ENCODE results near the gene MGAT3. TPM values are rescaled to one million over a fixed set of nuclear protein-coding genes. Genes with fewer than 3 reads are reported as not detected.

Gene MGAT3
- total and polyA plus RNA-seq, 2 donors, result 1.6 to 3.7 TPM

GRCh38 chr22:39462443-39463221 lies 5.8 kb downstream of the MGAT3 start:
- no peaks in the 10 kb centered on the region for H3K36me3 ChIP-seq (ENCODE audit: control insufficient read depth in 2 of 2, insufficient read depth in 2 of 2, low read length in 1 of 2)
- no peak for DNase-seq (ENCODE audit: low read depth in 6 of 9, low spot score in 9 of 9)
- H3K27me3 ChIP-seq (ENCODE audit: control insufficient read depth in 2 of 2, insufficient read depth in 1 of 2, low read length in 1 of 2), result peaks cover 14 to 33% of the 10 kb centered on the region in 2 donors
- no peak overlapping the region for H3K4me3 ChIP-seq (ENCODE audit: low read length in 2 of 2)
- peaks cover 0 to 21% of the 10 kb centered on the region in 2 donors for H3K4me1 ChIP-seq (ENCODE audit: control insufficient read depth in 2 of 2, insufficient read depth in 2 of 2, low read length in 2 of 2)
- H3K9me3 ChIP-seq (ENCODE audit: control insufficient read depth in 2 of 2, insufficient read depth in 1 of 2, low read length in 1 of 2), result no peaks in the 10 kb centered on the region
- 66% methylated on average over 13 of the region's 13 CpGs for WGBS
- H3K27ac ChIP-seq (ENCODE audit: low read depth in 1 of 2, low read length in 1 of 2), result peak overlapping the region; percentile 50 to 72

GRCh38 chr22:39463277-39463676 lies 6.5 kb downstream of the MGAT3 start:
- no peak for DNase-seq (ENCODE audit: low read depth in 6 of 9, low spot score in 9 of 9)
- 97% methylated on average over 6 of the region's 6 CpGs for WGBS
- H3K36me3 ChIP-seq (ENCODE audit: control insufficient read depth in 2 of 2, insufficient read depth in 2 of 2, low read length in 1 of 2), result no peaks in the 10 kb centered on the region
- H3K4me3 ChIP-seq (ENCODE audit: low read length in 2 of 2), result no peak overlapping the region
- peaks cover 0 to 18% of the 10 kb centered on the region in 2 donors for H3K4me1 ChIP-seq (ENCODE audit: control insufficient read depth in 2 of 2, insufficient read depth in 2 of 2, low read length in 2 of 2)
- peaks cover 8 to 28% of the 10 kb centered on the region in 2 donors for H3K27me3 ChIP-seq (ENCODE audit: control insufficient read depth in 2 of 2, insufficient read depth in 1 of 2, low read length in 1 of 2)
- H3K9me3 ChIP-seq (ENCODE audit: control insufficient read depth in 2 of 2, insufficient read depth in 1 of 2, low read length in 1 of 2), result peaks cover 0 to 3% of the 10 kb centered on the region in 2 donors
- peak overlapping the region in 1 of 2 donors; percentile 72 for H3K27ac ChIP-seq (ENCODE audit: low read depth in 1 of 2, low read length in 1 of 2)

GRCh38 chr22:39463931-39464390 lies 7.1 kb downstream of the MGAT3 start:
- H3K4me1 ChIP-seq (ENCODE audit: control insufficient read depth in 2 of 2, insufficient read depth in 2 of 2, low read length in 2 of 2), result peaks cover 0 to 19% of the 10 kb centered on the region in 2 donors
- WGBS, result 87% methylated on average over 10 of the region's 10 CpGs
- no peak for DNase-seq (ENCODE audit: low read depth in 6 of 9, low spot score in 9 of 9)
- H3K9me3 ChIP-seq (ENCODE audit: control insufficient read depth in 2 of 2, insufficient read depth in 1 of 2, low read length in 1 of 2), result peaks cover 0 to 3% of the 10 kb centered on the region in 2 donors
- H3K4me3 ChIP-seq (ENCODE audit: low read length in 2 of 2), result no peak overlapping the region
- no peak overlapping the region for H3K27ac ChIP-seq (ENCODE audit: low read depth in 1 of 2, low read length in 1 of 2)
- H3K36me3 ChIP-seq (ENCODE audit: control insufficient read depth in 2 of 2, insufficient read depth in 2 of 2, low read length in 1 of 2), result no peaks in the 10 kb centered on the region
- peaks cover 2 to 27% of the 10 kb centered on the region in 2 donors for H3K27me3 ChIP-seq (ENCODE audit: control insufficient read depth in 2 of 2, insufficient read depth in 1 of 2, low read length in 1 of 2)

GRCh38 chr22:39466228-39467006 lies 9.6 kb downstream of the MGAT3 start:
- Histone ChIP-seq H3K4me1 (ENCODE audit: control insufficient read depth in 2 of 2, insufficient read depth in 2 of 2, low read length in 2 of 2) (peaks cover 0 to 29% of the 10 kb centered on the region in 2 donors), H3K27me3 (ENCODE audit: control insufficient read depth in 2 of 2, insufficient read depth in 1 of 2, low read length in 1 of 2) (peaks cover 0 to 21% of the 10 kb centered on the region in 2 donors), H3K9me3 (ENCODE audit: control insufficient read depth in 2 of 2, insufficient read depth in 1 of 2, low read length in 1 of 2) (peaks cover 0 to 3% of the 10 kb centered on the region in 2 donors), H3K27ac (ENCODE audit: low read depth in 1 of 2, low read length in 1 of 2) (peak overlapping the region in 1 of 2 donors; percentile 40), H3K36me3 (ENCODE audit: control insufficient read depth in 2 of 2, insufficient read depth in 2 of 2, low read length in 1 of 2) (no peaks in the 10 kb centered on the region), H3K4me3 (ENCODE audit: low read length in 2 of 2) (no peak overlapping the region)
- no peak for DNase-seq (ENCODE audit: low read depth in 6 of 9, low spot score in 9 of 9)
- 94% methylated on average over 21 of the region's 21 CpGs for WGBS

- Histone ChIP-seq H3K9me3 (ENCODE audit: control insufficient read depth in 2 of 2, insufficient read depth in 1 of 2, low read length in 1 of 2) (peaks cover 0 to 3% of the 10 kb centered on the region in 2 donors), H3K4me3 (ENCODE audit: low read length in 2 of 2) (no peak overlapping the region), H3K4me1 (ENCODE audit: control insufficient read depth in 2 of 2, insufficient read depth in 2 of 2, low read length in 2 of 2) (peaks cover 0 to 39% of the 10 kb centered on the region in 2 donors), H3K27me3 (ENCODE audit: control insufficient read depth in 2 of 2, insufficient read depth in 1 of 2, low read length in 1 of 2) (peaks cover 0 to 28% of the 10 kb centered on the region in 2 donors), H3K27ac (ENCODE audit: low read depth in 1 of 2, low read length in 1 of 2) (no peak overlapping the region), H3K36me3 (ENCODE audit: control insufficient read depth in 2 of 2, insufficient read depth in 2 of 2, low read length in 1 of 2) (no peaks in the 10 kb centered on the region)
- DNase-seq (ENCODE audit: low read depth in 6 of 9, low spot score in 9 of 9), result no peak
- WGBS, result 91% methylated on average over 17 of the region's 17 CpGs
These were observed 10.6 kb downstream of the MGAT3 start for GRCh38 chr22:39467390-39467895.

GRCh38 chr22:39468487-39469325 lies 11.9 kb downstream of the MGAT3 start:
- no peaks in the 10 kb centered on the region for H3K36me3 ChIP-seq (ENCODE audit: control insufficient read depth in 2 of 2, insufficient read depth in 2 of 2, low read length in 1 of 2)
- DNase-seq (ENCODE audit: low read depth in 6 of 9, low spot score in 9 of 9), result no peak
- peaks cover 0 to 42% of the 10 kb centered on the region in 2 donors for H3K4me1 ChIP-seq (ENCODE audit: control insufficient read depth in 2 of 2, insufficient read depth in 2 of 2, low read length in 2 of 2)
- peaks cover 0 to 31% of the 10 kb centered on the region in 2 donors for H3K27me3 ChIP-seq (ENCODE audit: control insufficient read depth in 2 of 2, insufficient read depth in 1 of 2, low read length in 1 of 2)
- H3K27ac ChIP-seq (ENCODE audit: low read depth in 1 of 2, low read length in 1 of 2), result peak overlapping the region in 1 of 2 donors; percentile 11
- H3K9me3 ChIP-seq (ENCODE audit: control insufficient read depth in 2 of 2, insufficient read depth in 1 of 2, low read length in 1 of 2), result peaks cover 0 to 3% of the 10 kb centered on the region in 2 donors
- H3K4me3 ChIP-seq (ENCODE audit: low read length in 2 of 2), result no peak overlapping the region
- WGBS, result 67% methylated on average over 18 of the region's 18 CpGs

GRCh38 chr22:39469326-39469680 lies 12.5 kb downstream of the MGAT3 start:
- WGBS, result 88% methylated on average over 6 of the region's 6 CpGs
- no peak overlapping the region for H3K27ac ChIP-seq (ENCODE audit: low read depth in 1 of 2, low read length in 1 of 2)
- peaks cover 0 to 3% of the 10 kb centered on the region in 2 donors for H3K9me3 ChIP-seq (ENCODE audit: control insufficient read depth in 2 of 2, insufficient read depth in 1 of 2, low read length in 1 of 2)
- H3K4me1 ChIP-seq (ENCODE audit: control insufficient read depth in 2 of 2, insufficient read depth in 2 of 2, low read length in 2 of 2), result peaks cover 0 to 42% of the 10 kb centered on the region in 2 donors
- H3K36me3 ChIP-seq (ENCODE audit: control insufficient read depth in 2 of 2, insufficient read depth in 2 of 2, low read length in 1 of 2), result no peaks in the 10 kb centered on the region
- H3K27me3 ChIP-seq (ENCODE audit: control insufficient read depth in 2 of 2, insufficient read depth in 1 of 2, low read length in 1 of 2), result peaks cover 0 to 31% of the 10 kb centered on the region in 2 donors
- no peak overlapping the region for H3K4me3 ChIP-seq (ENCODE audit: low read length in 2 of 2)
- DNase-seq (ENCODE audit: low read depth in 6 of 9, low spot score in 9 of 9), result no peak

GRCh38 chr22:39469681-39470450 lies 13.1 kb downstream of the MGAT3 start:
- WGBS, result 93% methylated on average over 26 of the region's 26 CpGs
- Histone ChIP-seq H3K27ac (ENCODE audit: low read depth in 1 of 2, low read length in 1 of 2) (no peak overlapping the region), H3K27me3 (ENCODE audit: control insufficient read depth in 2 of 2, insufficient read depth in 1 of 2, low read length in 1 of 2) (peaks cover 0 to 33% of the 10 kb centered on the region in 2 donors), H3K9me3 (ENCODE audit: control insufficient read depth in 2 of 2, insufficient read depth in 1 of 2, low read length in 1 of 2) (peaks cover 0 to 3% of the 10 kb centered on the region in 2 donors), H3K36me3 (ENCODE audit: control insufficient read depth in 2 of 2, insufficient read depth in 2 of 2, low read length in 1 of 2) (no peaks in the 10 kb centered on the region), H3K4me1 (ENCODE audit: control insufficient read depth in 2 of 2, insufficient read depth in 2 of 2, low read length in 2 of 2) (peaks cover 0 to 46% of the 10 kb centered on the region in 2 donors), H3K4me3 (ENCODE audit: low read length in 2 of 2) (no peak overlapping the region)
- no peak for DNase-seq (ENCODE audit: low read depth in 6 of 9, low spot score in 9 of 9)
